ENCODE results near the gene NUDT12.

NUDT12 gene

GRCh38 chr5:103541114-103541513, 21.5 kb downstream of the NUDT12 start:
- DNase-seq (ENCODE audit: low spot score): no peak

- no peak for DNase-seq (ENCODE audit: low spot score)
Measured at GRCh38 chr5:103539376-103540330, 22.9 kb downstream of the NUDT12 start.

- DNase-seq (ENCODE audit: low spot score): peak; percentile 5
Measured at GRCh38 chr5:103532086-103532734, 30.4 kb downstream of the NUDT12 start.

- peak; percentile 45 for DNase-seq (ENCODE audit: low spot score)
Measured at GRCh38 chr5:103526164-103526915, 36.2 kb downstream of the NUDT12 start.

GRCh38 chr5:103525361-103525760, 37.2 kb downstream of the NUDT12 start:
- no peak for DNase-seq (ENCODE audit: low spot score)

- no peak for DNase-seq (ENCODE audit: low spot score)
Measured at GRCh38 chr5:103523319-103523718, 39.3 kb downstream of the NUDT12 start.

- DNase-seq (ENCODE audit: low spot score): peak; percentile 32
Measured at GRCh38 chr5:103522586-103522985, 40.0 kb downstream of the NUDT12 start.

- peak; percentile 9 for DNase-seq (ENCODE audit: low spot score)
Measured at GRCh38 chr5:103519550-103519949, 43.0 kb downstream of the NUDT12 start.

GRCh38 chr5:103514371-103514770, 48.2 kb downstream of the NUDT12 start:
- DNase-seq (ENCODE audit: low spot score): no peak

- no peak for DNase-seq (ENCODE audit: low spot score)
Measured at GRCh38 chr5:103513701-103514100, 48.9 kb downstream of the NUDT12 start.

GRCh38 chr5:103512500-103512899, 50.1 kb downstream of the NUDT12 start:
- DNase-seq (ENCODE audit: low spot score): no peak

GRCh38 chr5:103511554-103511885, 51.1 kb downstream of the NUDT12 start:
- no peak for DNase-seq (ENCODE audit: low spot score)

- no peak for DNase-seq (ENCODE audit: low spot score)
Measured at GRCh38 chr5:103510851-103511553, 51.6 kb downstream of the NUDT12 start.

- peak; percentile 62 for DNase-seq (ENCODE audit: low spot score)
Measured at GRCh38 chr5:103505581-103506305, 56.8 kb downstream of the NUDT12 start.

- DNase-seq (ENCODE audit: low spot score): no peak
Measured at GRCh38 chr5:103503066-103503465, 59.5 kb downstream of the NUDT12 start.

- no peak for DNase-seq (ENCODE audit: low spot score)
Measured at GRCh38 chr5:103502662-103503061, 59.9 kb downstream of the NUDT12 start.

All from GM03348 (cell line).